Nephron progenitor cell (in vitro differentiated cells): Measurements from ENCODE around the gene SFT2D2.

ENCODE experiments used
- DNase-seq: peaks from one replicate; pipeline ENCODE4 v3.0.0; 2021
- H3K27ac Mint-ChIP-seq: 2 replicates; pipeline ENCODE4 v1.8.0; 2021; ENCODE audit warnings: mild to moderate bottlenecking, moderate library complexity, mixed read lengths
- H3K27me3 Mint-ChIP-seq: 2 replicates; pipeline ENCODE4 v1.8.0; 2021; ENCODE audit warnings: mild to moderate bottlenecking, low read depth, mixed read lengths; ENCODE audit not compliant: poor library complexity
- H3K36me3 Mint-ChIP-seq: 2 replicates; pipeline ENCODE4 v1.8.0; 2021; ENCODE audit warnings: low read depth, mixed read lengths
- H3K4me1 Mint-ChIP-seq: 2 replicates; pipeline ENCODE4 v1.8.0; 2021; ENCODE audit warnings: mixed read lengths
- H3K4me3 Mint-ChIP-seq: 2 replicates; pipeline ENCODE4 v1.8.0; 2021; ENCODE audit warnings: mild to moderate bottlenecking, moderate library complexity, mixed read lengths
- H3K9me3 Mint-ChIP-seq: 2 replicates; pipeline ENCODE4 v1.8.0; 2021; ENCODE audit warnings: mild to moderate bottlenecking, moderate library complexity, mixed read lengths
- TF ChIP-seq, protein P1 (sequence below): fragments of 200-600 bp; sonication (generic); IDR thresholded peaks from 2 replicates; pipeline ENCODE4 v1.5.0; 2021; ENCODE audit warnings: antibody characterized with exemption

Gene SFT2D2

DNA sequence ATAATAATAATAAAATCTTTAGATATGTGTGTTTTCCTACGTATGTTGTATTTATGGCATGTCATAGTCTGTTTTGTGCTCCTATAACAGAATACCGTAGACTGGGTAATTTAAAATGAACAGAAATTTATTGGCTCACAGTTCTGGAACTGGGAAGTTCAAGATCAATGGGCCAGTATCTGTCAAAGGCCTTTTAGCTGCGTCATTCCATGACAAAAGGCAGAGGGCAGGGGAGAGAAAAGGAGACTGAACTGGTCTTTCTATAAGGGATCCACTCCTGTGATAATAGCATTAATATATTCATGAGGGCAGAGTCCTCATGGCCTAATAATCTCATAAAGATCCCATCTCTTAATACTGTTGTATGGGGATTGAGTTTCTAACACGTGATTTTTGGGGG, 7.1 kb upstream of the SFT2D2 start:
- DNase-seq, result no peak
- TF ChIP-seq, protein P1, sequence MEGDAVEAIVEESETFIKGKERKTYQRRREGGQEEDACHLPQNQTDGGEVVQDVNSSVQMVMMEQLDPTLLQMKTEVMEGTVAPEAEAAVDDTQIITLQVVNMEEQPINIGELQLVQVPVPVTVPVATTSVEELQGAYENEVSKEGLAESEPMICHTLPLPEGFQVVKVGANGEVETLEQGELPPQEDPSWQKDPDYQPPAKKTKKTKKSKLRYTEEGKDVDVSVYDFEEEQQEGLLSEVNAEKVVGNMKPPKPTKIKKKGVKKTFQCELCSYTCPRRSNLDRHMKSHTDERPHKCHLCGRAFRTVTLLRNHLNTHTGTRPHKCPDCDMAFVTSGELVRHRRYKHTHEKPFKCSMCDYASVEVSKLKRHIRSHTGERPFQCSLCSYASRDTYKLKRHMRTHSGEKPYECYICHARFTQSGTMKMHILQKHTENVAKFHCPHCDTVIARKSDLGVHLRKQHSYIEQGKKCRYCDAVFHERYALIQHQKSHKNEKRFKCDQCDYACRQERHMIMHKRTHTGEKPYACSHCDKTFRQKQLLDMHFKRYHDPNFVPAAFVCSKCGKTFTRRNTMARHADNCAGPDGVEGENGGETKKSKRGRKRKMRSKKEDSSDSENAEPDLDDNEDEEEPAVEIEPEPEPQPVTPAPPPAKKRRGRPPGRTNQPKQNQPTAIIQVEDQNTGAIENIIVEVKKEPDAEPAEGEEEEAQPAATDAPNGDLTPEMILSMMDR, result no peak
- Mint-ChIP-seq H3K27ac (peak overlapping the region; percentile 16), H3K4me3 (no peak overlapping the region), H3K27me3 (peaks cover 4% of the 10 kb centered on the region), H3K9me3 (peaks cover 6% of the 10 kb centered on the region), H3K4me1 (no peaks in the 10 kb centered on the region), H3K36me3 (no peaks in the 10 kb centered on the region)

DNA sequence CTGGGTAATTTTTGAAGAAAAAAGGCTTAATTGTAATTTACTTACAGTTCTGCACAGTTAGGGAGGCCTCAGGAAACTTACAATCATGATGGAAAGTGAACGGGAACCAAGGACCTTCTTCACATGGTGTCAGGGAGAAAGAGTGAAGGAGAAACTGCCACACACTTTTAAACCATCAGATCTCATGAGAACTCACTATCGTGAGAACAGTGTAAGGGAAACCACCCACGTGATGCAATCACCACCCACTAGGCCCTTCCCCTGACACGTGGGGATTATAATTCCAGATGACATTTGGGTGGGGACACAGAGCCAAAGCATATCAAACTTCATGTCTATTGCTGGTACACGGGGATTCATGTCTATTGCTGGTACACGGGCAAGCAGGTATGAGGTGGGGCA, 5.3 kb upstream of the SFT2D2 start:
- H3K4me1 Mint-ChIP-seq, result peaks cover 10% of the 10 kb centered on the region
- no peak overlapping the region for H3K4me3 Mint-ChIP-seq
- DNase-seq, result no peak
- H3K36me3 Mint-ChIP-seq, result peaks cover 9% of the 10 kb centered on the region
- TF ChIP-seq, protein P1, result no peak
- no peak overlapping the region for H3K27ac Mint-ChIP-seq
- peaks cover 4% of the 10 kb centered on the region for H3K27me3 Mint-ChIP-seq
- peaks cover 21% of the 10 kb centered on the region for H3K9me3 Mint-ChIP-seq

DNA sequence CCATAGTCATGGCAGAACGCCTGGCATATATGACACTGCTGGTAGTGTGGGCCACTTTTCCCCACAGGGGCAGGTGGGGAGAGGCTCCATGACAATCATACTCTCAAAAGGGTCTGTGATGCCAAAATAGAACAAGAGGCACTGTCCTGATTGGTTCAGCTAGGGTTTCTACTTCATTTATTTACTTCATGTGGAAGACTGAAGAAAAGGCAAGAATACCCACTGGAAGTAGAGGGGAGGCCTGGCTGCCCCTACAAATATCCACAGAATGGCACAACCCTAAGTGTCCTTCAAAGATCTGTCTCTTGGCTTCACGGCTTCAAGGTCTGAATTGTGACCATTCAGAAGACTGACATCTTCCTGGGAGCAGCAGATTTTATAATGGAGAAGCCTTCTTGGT, 4.5 kb upstream of the SFT2D2 start:
- Mint-ChIP-seq H3K9me3 (peaks cover 23% of the 10 kb centered on the region), H3K27ac (no peak overlapping the region), H3K4me1 (peaks cover 13% of the 10 kb centered on the region), H3K36me3 (peaks cover 9% of the 10 kb centered on the region), H3K27me3 (peaks cover 4% of the 10 kb centered on the region), H3K4me3 (no peak overlapping the region)
- TF ChIP-seq, protein P1, result no peak
- DNase-seq, result no peak

DNA sequence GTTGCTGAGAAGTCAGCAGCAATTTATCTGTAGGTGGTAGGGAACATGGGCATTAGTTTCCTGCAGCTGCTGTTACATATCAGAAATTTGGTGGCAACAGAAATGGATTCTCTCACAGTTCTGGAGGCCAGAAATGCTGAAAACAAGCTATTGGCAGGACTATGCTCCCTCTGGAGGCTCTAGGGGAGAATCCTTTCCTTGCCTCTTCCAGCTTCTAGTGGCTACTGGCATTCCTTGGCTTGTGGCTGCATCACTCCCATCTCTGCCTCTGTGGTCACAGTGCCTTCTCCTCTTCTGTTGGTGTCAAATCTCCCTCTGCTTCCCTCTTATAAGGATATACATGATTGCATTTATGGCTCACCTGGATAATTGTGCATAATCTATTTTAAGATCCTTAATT, 2.5 kb upstream of the SFT2D2 start:
- Mint-ChIP-seq H3K9me3 (peaks cover 23% of the 10 kb centered on the region), H3K27ac (no peak overlapping the region)

DNA sequence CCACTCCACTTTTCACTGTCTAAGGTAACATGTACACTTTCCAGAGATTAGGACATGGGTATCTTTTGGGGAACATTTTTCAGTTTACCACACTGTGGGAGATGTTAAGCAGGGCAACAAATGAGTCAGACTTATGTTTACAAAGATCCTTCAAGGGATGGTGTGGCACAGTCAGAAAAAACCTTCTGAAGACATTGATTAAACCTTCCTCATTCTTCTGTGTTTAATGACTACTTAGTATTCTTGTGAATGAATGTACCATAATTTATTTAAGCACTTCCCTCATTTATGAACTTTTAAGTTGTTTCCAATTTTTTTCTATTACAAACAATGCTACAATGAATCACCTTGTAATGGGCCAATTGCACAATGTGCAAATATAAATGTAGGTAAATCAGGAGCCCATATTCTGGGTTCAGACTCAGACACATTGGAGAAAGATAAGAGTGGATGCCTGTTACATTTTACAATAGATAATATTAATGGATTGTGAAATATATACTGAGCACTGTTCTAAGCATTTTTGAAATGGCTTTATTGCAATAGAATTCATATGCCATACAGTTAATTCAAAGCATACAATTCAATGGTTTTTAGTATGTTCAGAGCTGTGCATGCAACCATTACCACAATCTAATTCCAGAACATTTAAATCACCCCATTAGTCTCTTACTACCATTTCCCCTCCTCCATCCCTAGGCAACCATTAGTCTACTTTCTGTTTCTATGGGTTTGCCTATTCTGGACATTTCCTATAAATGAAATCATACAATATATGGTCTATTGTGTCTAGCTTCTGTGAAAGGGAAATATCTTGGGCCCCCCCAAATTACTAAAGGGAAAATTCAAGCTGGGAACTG, 1.9 kb upstream of the SFT2D2 start:
- Mint-ChIP-seq H3K27ac (no peak overlapping the region), H3K4me1 (peaks cover 37% of the 10 kb centered on the region)

More for the DNA sequence above, 2.5 kb upstream of the SFT2D2 start:
- no peak for DNase-seq
- Mint-ChIP-seq H3K4me1 (peaks cover 31% of the 10 kb centered on the region), H3K27me3 (peaks cover 4% of the 10 kb centered on the region), H3K36me3 (peaks cover 9% of the 10 kb centered on the region), H3K4me3 (no peak overlapping the region)
- TF ChIP-seq, protein P1, result no peak

More for the DNA sequence above, 1.9 kb upstream of the SFT2D2 start:
- peaks cover 4% of the 10 kb centered on the region for H3K27me3 Mint-ChIP-seq
- H3K36me3 Mint-ChIP-seq, result peaks cover 9% of the 10 kb centered on the region
- peaks cover 23% of the 10 kb centered on the region for H3K9me3 Mint-ChIP-seq
- DNase-seq, result no peak
- TF ChIP-seq, protein P1, result no peak
- no peak overlapping the region for H3K4me3 Mint-ChIP-seq
